Measurements from ENCODE around the gene TLL1. TPM values are rescaled to one million over a fixed set of nuclear protein-coding genes. Genes with fewer than 3 reads are reported as not detected.

The TLL1 gene
- total and polyA plus RNA-seq, 10 donors, result 0.07 to 1.1 (median 0.21) TPM

DNA sequence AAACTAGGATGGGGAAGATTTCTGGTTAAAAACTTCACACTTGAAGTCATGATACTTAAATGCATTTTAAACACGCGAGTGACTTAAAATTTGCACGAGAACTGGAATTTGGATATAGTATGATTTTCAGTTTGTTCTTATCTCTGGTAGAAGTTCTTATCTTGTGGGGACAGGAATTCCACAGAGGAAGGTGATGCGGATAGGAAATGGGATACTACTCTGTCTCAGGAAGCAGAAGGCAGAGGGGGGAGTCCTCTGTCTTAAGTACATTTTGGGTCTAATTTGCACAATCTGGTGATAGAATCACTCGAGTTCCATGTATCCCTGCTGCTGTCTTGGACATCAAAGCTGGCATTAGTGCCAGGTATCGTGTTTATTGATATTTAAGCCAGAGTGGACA lies 53.3 kb downstream of the TLL1 start:
- intact Hi-C loops (cut with DNase I; ENCODE audit: low total_unique reads), result no loop called here
- 55 to 71% (median 56%) methylated on average over 6 of the region's 6 CpGs for WGBS, 5 donors
- H3K9me3 ChIP-seq, result no peaks in the 10 kb centered on the region
- no peaks in the 10 kb centered on the region for H3K36me3 ChIP-seq
- H3K4me3 ChIP-seq, result no peak overlapping the region
- no peaks in the 10 kb centered on the region for H3K4me1 ChIP-seq
- no peaks in the 10 kb centered on the region for H3K27me3 ChIP-seq (replicated peaks in 1 of 7)
- TF ChIP-seq POLR2A (IDR thresholded peaks at IDR 0.05), result no peak
- no peak for TF ChIP-seq CTCF (IDR thresholded peaks at IDR 0.05 in 8 of 11, conservative IDR thresholded peaks at IDR 0.05 in 3 of 11)
- no peak for TF ChIP-seq POLR2AphosphoS5 (IDR thresholded peaks at IDR 0.05)
- no peak for DNase-seq
- no peak overlapping the region for H3K27ac ChIP-seq

- Histone ChIP-seq H3K9me3 (no peaks in the 10 kb centered on the region), H3K36me3 (no peaks in the 10 kb centered on the region), H3K27me3 (replicated peaks in 1 of 7) (no peaks in the 10 kb centered on the region), H3K4me3 (no peak overlapping the region), H3K27ac (no peak overlapping the region), H3K4me1 (no peaks in the 10 kb centered on the region)
- TF ChIP-seq CTCF (IDR thresholded peaks at IDR 0.05 in 8 of 11, conservative IDR thresholded peaks at IDR 0.05 in 3 of 11) (no peak), POLR2A (IDR thresholded peaks at IDR 0.05) (no peak), POLR2AphosphoS5 (IDR thresholded peaks at IDR 0.05) (no peak)
- no peak for DNase-seq
- intact Hi-C loops (cut with DNase I; ENCODE audit: low total_unique reads), result no loop called here
- WGBS, 5 donors, result 77 to 95% (median 87%) methylated on average over 3 of the region's 3 CpGs
Observed at GRCh38 chr4:165927366-165927765, 54.3 kb downstream of the TLL1 start.

GRCh38 chr4:165927815-165928214 lies 54.8 kb downstream of the TLL1 start:
- Histone ChIP-seq H3K36me3 (no peaks in the 10 kb centered on the region), H3K27ac (no peak overlapping the region), H3K4me1 (no peaks in the 10 kb centered on the region), H3K9me3 (no peaks in the 10 kb centered on the region), H3K4me3 (no peak overlapping the region), H3K27me3 (replicated peaks in 1 of 7) (no peaks in the 10 kb centered on the region)
- no peak for DNase-seq
- intact Hi-C loops (cut with DNase I; ENCODE audit: low total_unique reads), result no loop called here
- 81 to 92% (median 85%) methylated on average over 3 of the region's 3 CpGs for WGBS, 5 donors
- TF ChIP-seq POLR2AphosphoS5 (IDR thresholded peaks at IDR 0.05) (no peak), CTCF (IDR thresholded peaks at IDR 0.05 in 8 of 11, conservative IDR thresholded peaks at IDR 0.05 in 3 of 11) (no peak), POLR2A (IDR thresholded peaks at IDR 0.05) (no peak)

DNA sequence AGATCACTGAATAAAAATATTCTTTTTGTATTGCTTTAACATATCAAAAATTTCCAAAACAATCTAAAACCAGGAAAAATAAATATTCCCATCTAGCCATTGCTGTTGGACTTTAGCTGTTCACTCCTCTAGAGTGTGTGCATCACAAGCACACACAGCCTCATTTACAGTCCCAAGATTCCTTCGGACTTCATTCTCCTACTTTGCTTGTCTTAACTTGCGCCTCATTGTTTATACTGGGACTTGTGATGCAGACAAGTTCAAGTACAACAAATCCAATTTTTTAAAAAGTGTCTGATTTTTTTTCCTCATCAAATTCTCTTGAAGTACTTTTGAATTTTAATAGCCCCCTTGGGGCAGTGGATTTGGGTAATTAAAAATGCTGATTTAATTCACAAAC lies 55.6 kb downstream of the TLL1 start:
- no peak for DNase-seq
- intact Hi-C loops (cut with DNase I; ENCODE audit: low total_unique reads), result no loop called here
- H3K4me3 ChIP-seq, result no peak overlapping the region
- WGBS, 5 donors, result 89 to 93% (median 91%) methylated on average over 2 of the region's 2 CpGs
- no peaks in the 10 kb centered on the region for H3K36me3 ChIP-seq
- no peaks in the 10 kb centered on the region for H3K9me3 ChIP-seq
- no peaks in the 10 kb centered on the region for H3K4me1 ChIP-seq
- H3K27ac ChIP-seq, result no peak overlapping the region
- TF ChIP-seq CTCF (IDR thresholded peaks at IDR 0.05 in 8 of 11, conservative IDR thresholded peaks at IDR 0.05 in 3 of 11), result no peak
- TF ChIP-seq POLR2A (IDR thresholded peaks at IDR 0.05), result no peak
- no peak for TF ChIP-seq POLR2AphosphoS5 (IDR thresholded peaks at IDR 0.05)
- no peaks in the 10 kb centered on the region for H3K27me3 ChIP-seq (replicated peaks in 1 of 7)

Measured in spleen (tissue), 11 donors.